CD4-positive, CD25-positive, alpha-beta regulatory T cell (primary cell): ENCODE data around the gene SLC22A16. TPM values are rescaled to one million over a fixed set of nuclear protein-coding genes. Genes with fewer than 3 reads are reported as not detected.

Experiments
- ATAC-seq, 2 donors: fragments of 150-1000 bp; cut with Tn5 transposase; one replicate each; pipeline ENCODE4 v1.10.0; 2021; ENCODE audit warnings: low read depth in 2 of 2, moderate number of reproducible peaks in 2 of 2, moderate library complexity in 1 of 2
- DNase-seq, 3 donors: peaks; one replicate each; pipeline versions ENCODE4 v3.0.0 to v3.0.0-alpha.2; 2012 to 2022; ENCODE audit warnings: mixed read lengths in 1 of 3
- H3K27ac ChIP-seq: one replicate; pipeline ENCODE4 v1.7.0; 2013; ENCODE audit warnings: mild to moderate bottlenecking, low read length; ENCODE audit not compliant: insufficient read depth, poor library complexity, severe bottlenecking
- H3K27me3 ChIP-seq: one replicate; pipeline ENCODE4 v1.7.0; 2013; ENCODE audit warnings: low read length; ENCODE audit not compliant: control insufficient read depth, insufficient read depth
- H3K36me3 ChIP-seq: one replicate; pipeline ENCODE4 v1.7.0; 2013; ENCODE audit warnings: mild to moderate bottlenecking, low read length, moderate library complexity; ENCODE audit not compliant: control insufficient read depth, insufficient read depth
- H3K4me1 ChIP-seq: 2 replicates; pipeline ENCODE4 v1.7.0; 2013; ENCODE audit warnings: mild to moderate bottlenecking, low read length; ENCODE audit not compliant: insufficient read depth, control insufficient read depth, poor library complexity, severe bottlenecking
- H3K4me3 ChIP-seq: one replicate; pipeline ENCODE4 v1.7.0; 2013; ENCODE audit warnings: low read depth, mild to moderate bottlenecking, low read length, moderate library complexity
- H3K9me3 ChIP-seq, 2 experiments: 1 replicate in 1 of 2; 2 replicates in 1 of 2; pipeline ENCODE4 v1.7.0; 2013; ENCODE audit warnings: low read length in 2 of 2, mild to moderate bottlenecking in 1 of 2, moderate library complexity in 1 of 2; ENCODE audit not compliant: control insufficient read depth in 2 of 2
- H3K27ac Mint-ChIP-seq, 3 donors: one replicate each; pipeline ENCODE4 v1.8.0; 2020 to 2022; ENCODE audit warnings: mild to moderate bottlenecking in 3 of 3, mixed read lengths in 3 of 3, moderate library complexity in 2 of 3
- H3K27me3 Mint-ChIP-seq: one replicate; pipeline ENCODE4 v1.8.0; 2022; ENCODE audit warnings: mild to moderate bottlenecking, mixed read lengths
- H3K36me3 Mint-ChIP-seq: one replicate; pipeline ENCODE4 v1.8.0; 2020; ENCODE audit warnings: mixed read lengths
- H3K4me1 Mint-ChIP-seq, 4 donors: one replicate each; pipeline ENCODE4 v1.8.0; 2020 to 2022; ENCODE audit warnings: mixed read lengths in 4 of 4, mild to moderate bottlenecking in 1 of 4
- H3K4me3 Mint-ChIP-seq, 4 donors: one replicate each; pipeline ENCODE4 v1.8.0; 2020 to 2022; ENCODE audit warnings: mild to moderate bottlenecking in 4 of 4, mixed read lengths in 4 of 4, moderate library complexity in 3 of 4
- H3K9me3 Mint-ChIP-seq, 7 donors: one replicate each; pipeline ENCODE4 v1.8.0; 2020 to 2022; ENCODE audit warnings: mixed read lengths in 7 of 7, mild to moderate bottlenecking in 3 of 7, moderate library complexity in 2 of 7
- polyA plus RNA-seq, 4 donors: library from polyadenylated mRNA; unstranded; fragments of 300-500 nt; fragmentation: Illumina TruSeq; gene quantifications; one replicate each; pipeline ENCODE4 v1.2.3, GENCODE V29; 2021
- total RNA-seq: library from RNA; stranded (reverse); gene quantifications from one replicate; pipeline ENCODE4 v1.2.3, GENCODE V29; 2022

The SLC22A16 gene
- total and polyA plus RNA-seq, 5 donors from 2014 or later, result 0.54 TPM; not detected in 4

GRCh38 chr6:110398778-110399177 is 77.6 kb downstream of the SLC22A16 start:
- no peak overlapping the region for H3K27ac Mint-ChIP-seq
- H3K4me1 ChIP-seq, result no peaks in the 10 kb centered on the region
- no peaks in the 10 kb centered on the region for H3K9me3 ChIP-seq
- no peak for ATAC-seq
- no peaks in the 10 kb centered on the region for H3K27me3 ChIP-seq
- peaks cover 5% of the 10 kb centered on the region for H3K27me3 Mint-ChIP-seq
- DNase-seq, result no peak
- no peak overlapping the region for H3K4me3 Mint-ChIP-seq
- H3K4me3 ChIP-seq, result no peak overlapping the region
- H3K36me3 Mint-ChIP-seq, result no peaks in the 10 kb centered on the region
- H3K9me3 Mint-ChIP-seq, result no peaks in the 10 kb centered on the region
- H3K4me1 Mint-ChIP-seq, result no peaks in the 10 kb centered on the region
- H3K27ac ChIP-seq, result no peak overlapping the region
- H3K36me3 ChIP-seq, result no peaks in the 10 kb centered on the region

- H3K36me3 ChIP-seq, result no peaks in the 10 kb centered on the region
- peaks cover 0 to 4% (median 1%) of the 10 kb centered on the region in 4 donors for H3K4me1 Mint-ChIP-seq
- no peaks in the 10 kb centered on the region for H3K4me1 ChIP-seq
- H3K27ac ChIP-seq, result no peak overlapping the region
- H3K4me3 ChIP-seq, result no peak overlapping the region
- H3K27me3 Mint-ChIP-seq, result peaks cover 16% of the 10 kb centered on the region
- H3K27ac Mint-ChIP-seq, result no peak overlapping the region
- ATAC-seq, result no peak
- no peaks in the 10 kb centered on the region for H3K27me3 ChIP-seq
- no peaks in the 10 kb centered on the region for H3K9me3 ChIP-seq
- H3K36me3 Mint-ChIP-seq, result no peaks in the 10 kb centered on the region
- no peaks in the 10 kb centered on the region for H3K9me3 Mint-ChIP-seq
- no peak overlapping the region for H3K4me3 Mint-ChIP-seq
- no peak for DNase-seq
Measured at GRCh38 chr6:110395221-110395620, 81.2 kb downstream of the SLC22A16 start.

- Histone ChIP-seq H3K36me3 (no peaks in the 10 kb centered on the region), H3K4me3 (no peak overlapping the region), H3K9me3 (no peaks in the 10 kb centered on the region), H3K27me3 (no peaks in the 10 kb centered on the region), H3K27ac (no peak overlapping the region), H3K4me1 (no peaks in the 10 kb centered on the region)
- Mint-ChIP-seq H3K27ac (no peak overlapping the region), H3K4me3 (no peak overlapping the region), H3K9me3 (no peaks in the 10 kb centered on the region), H3K27me3 (peaks cover 16% of the 10 kb centered on the region), H3K36me3 (no peaks in the 10 kb centered on the region), H3K4me1 (peaks cover 0 to 6% (median 4%) of the 10 kb centered on the region in 4 donors)
- ATAC-seq, result no peak
- DNase-seq, result no peak
Measured at GRCh38 chr6:110394409-110394808, 82.0 kb downstream of the SLC22A16 start.

GRCh38 chr6:110392727-110393126 is 83.7 kb downstream of the SLC22A16 start:
- Histone ChIP-seq H3K36me3 (no peaks in the 10 kb centered on the region), H3K9me3 (no peaks in the 10 kb centered on the region), H3K27ac (no peak overlapping the region), H3K27me3 (no peaks in the 10 kb centered on the region), H3K4me3 (no peak overlapping the region), H3K4me1 (no peaks in the 10 kb centered on the region)
- Mint-ChIP-seq H3K4me1 (peaks cover 0 to 6% (median 4%) of the 10 kb centered on the region in 4 donors), H3K36me3 (no peaks in the 10 kb centered on the region), H3K27me3 (peaks cover 13% of the 10 kb centered on the region), H3K4me3 (no peak overlapping the region), H3K9me3 (no peaks in the 10 kb centered on the region), H3K27ac (no peak overlapping the region)
- DNase-seq, result no peak
- ATAC-seq, result no peak

- Histone ChIP-seq H3K4me3 (no peak overlapping the region), H3K9me3 (no peaks in the 10 kb centered on the region), H3K36me3 (no peaks in the 10 kb centered on the region), H3K27me3 (no peaks in the 10 kb centered on the region), H3K27ac (no peak overlapping the region), H3K4me1 (no peaks in the 10 kb centered on the region)
- H3K4me3 Mint-ChIP-seq, result no peak overlapping the region
- no peaks in the 10 kb centered on the region for H3K9me3 Mint-ChIP-seq
- ATAC-seq, result no peak
- no peaks in the 10 kb centered on the region for H3K36me3 Mint-ChIP-seq
- peaks cover 21% of the 10 kb centered on the region for H3K27me3 Mint-ChIP-seq
- peaks cover 0 to 8% (median 5%) of the 10 kb centered on the region in 4 donors for H3K4me1 Mint-ChIP-seq
- no peak for DNase-seq
- no peak overlapping the region for H3K27ac Mint-ChIP-seq
Measured at GRCh38 chr6:110390404-110390803, 86.0 kb downstream of the SLC22A16 start.

GRCh38 chr6:110389689-110390382 is 86.6 kb downstream of the SLC22A16 start:
- Histone ChIP-seq H3K27ac (no peak overlapping the region), H3K27me3 (no peaks in the 10 kb centered on the region), H3K9me3 (no peaks in the 10 kb centered on the region), H3K4me3 (no peak overlapping the region), H3K36me3 (no peaks in the 10 kb centered on the region), H3K4me1 (no peaks in the 10 kb centered on the region)
- ATAC-seq (no peak), DNase-seq (no peak)
- Mint-ChIP-seq H3K4me1 (peaks cover 0 to 8% (median 5%) of the 10 kb centered on the region in 4 donors), H3K9me3 (no peaks in the 10 kb centered on the region), H3K36me3 (no peaks in the 10 kb centered on the region), H3K27ac (no peak overlapping the region), H3K4me3 (no peak overlapping the region), H3K27me3 (peaks cover 23% of the 10 kb centered on the region)

- H3K27ac Mint-ChIP-seq, result no peak overlapping the region
- H3K36me3 ChIP-seq, result no peaks in the 10 kb centered on the region
- peaks cover 28% of the 10 kb centered on the region for H3K27me3 Mint-ChIP-seq
- DNase-seq, result no peak
- H3K27ac ChIP-seq, result no peak overlapping the region
- H3K4me1 Mint-ChIP-seq, result peaks cover 0 to 8% (median 5%) of the 10 kb centered on the region in 4 donors
- no peaks in the 10 kb centered on the region for H3K36me3 Mint-ChIP-seq
- no peak overlapping the region for H3K4me3 Mint-ChIP-seq
- no peaks in the 10 kb centered on the region for H3K9me3 Mint-ChIP-seq
- H3K9me3 ChIP-seq, result no peaks in the 10 kb centered on the region
- no peak overlapping the region for H3K4me3 ChIP-seq
- no peaks in the 10 kb centered on the region for H3K27me3 ChIP-seq
- no peak for ATAC-seq
- H3K4me1 ChIP-seq, result no peaks in the 10 kb centered on the region
Measured at GRCh38 chr6:110387986-110388385, 88.4 kb downstream of the SLC22A16 start.

GRCh38 chr6:110385458-110385863 is 91.0 kb downstream of the SLC22A16 start:
- H3K36me3 Mint-ChIP-seq, result no peaks in the 10 kb centered on the region
- Histone ChIP-seq H3K27me3 (no peaks in the 10 kb centered on the region), H3K27ac (no peak overlapping the region), H3K36me3 (no peaks in the 10 kb centered on the region), H3K4me1 (no peaks in the 10 kb centered on the region), H3K4me3 (no peak overlapping the region), H3K9me3 (no peaks in the 10 kb centered on the region)
- H3K27me3 Mint-ChIP-seq, result peaks cover 21% of the 10 kb centered on the region
- H3K4me1 Mint-ChIP-seq, result peaks cover 0 to 6% (median 3%) of the 10 kb centered on the region in 4 donors
- no peak overlapping the region for H3K27ac Mint-ChIP-seq
- no peak overlapping the region for H3K4me3 Mint-ChIP-seq
- ATAC-seq, result no peak
- H3K9me3 Mint-ChIP-seq, result peaks cover 0 to 5% (median 1%) of the 10 kb centered on the region in 7 donors
- DNase-seq, result no peak
